GM19023 (cell line): Measurements from ENCODE around the gene AGPS.
A peak's percentile ranks its signal among the peaks of the same experiment; 100 is the strongest.

Experiments used
- ATAC-seq: cut with Tn5 transposase; IDR thresholded peaks from one replicate; pipeline ENCODE4 v1.9.1; 2021; ENCODE audit warnings: mild to moderate bottlenecking, moderate library complexity; ENCODE audit not compliant: unreplicated experiment

AGPS gene

DNA sequence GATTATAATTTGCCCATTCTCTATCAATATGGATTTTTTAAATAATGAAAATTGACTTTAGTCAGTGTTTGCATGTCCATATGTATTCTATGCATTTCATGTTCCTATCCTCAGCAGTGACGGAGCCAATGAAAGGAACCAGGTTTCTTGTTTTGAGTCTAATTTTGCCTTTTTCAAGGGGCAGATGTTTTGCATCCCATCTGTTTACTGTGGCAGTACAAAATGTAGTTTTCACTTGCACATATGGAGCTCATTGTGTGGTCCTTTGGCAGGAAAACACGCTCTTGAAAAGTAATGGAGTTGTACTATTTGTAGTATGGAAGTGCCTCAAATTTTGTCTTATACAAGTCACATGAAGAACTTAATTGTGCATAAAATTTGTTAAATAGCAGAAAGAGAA, 127.8 kb downstream of the AGPS start:
- no peak for ATAC-seq

GRCh38 chr2:177523781-177524180, 131.2 kb downstream of the AGPS start:
- peak; percentile 55 for ATAC-seq

DNA sequence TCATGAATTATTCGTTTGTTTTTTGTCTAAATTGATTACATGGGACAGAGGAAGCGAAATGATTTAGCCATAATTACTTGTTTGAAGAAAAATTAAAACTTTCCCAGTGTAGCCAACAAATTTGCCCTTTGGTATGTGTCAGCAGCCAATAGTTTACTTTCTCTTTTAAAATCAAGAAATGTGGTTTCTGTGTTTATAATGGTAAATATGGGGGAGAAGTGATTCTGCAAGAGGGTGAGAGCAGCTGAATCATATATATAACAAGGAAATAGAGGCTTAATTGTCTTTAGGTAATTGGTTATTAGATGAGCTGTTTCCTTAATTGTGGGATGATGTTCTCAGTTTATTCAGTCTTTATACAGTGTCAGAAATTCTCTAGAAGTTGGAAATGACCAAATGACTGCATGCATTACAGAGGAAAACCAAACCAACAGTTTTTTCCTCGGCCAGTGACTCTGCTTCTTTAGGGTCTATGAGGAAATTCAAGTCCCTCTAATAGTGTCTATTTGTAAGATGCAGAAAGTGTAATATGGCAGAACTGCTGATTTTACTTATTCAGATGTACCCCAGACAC, 132.9 kb downstream of the AGPS start:
- no peak for ATAC-seq

DNA sequence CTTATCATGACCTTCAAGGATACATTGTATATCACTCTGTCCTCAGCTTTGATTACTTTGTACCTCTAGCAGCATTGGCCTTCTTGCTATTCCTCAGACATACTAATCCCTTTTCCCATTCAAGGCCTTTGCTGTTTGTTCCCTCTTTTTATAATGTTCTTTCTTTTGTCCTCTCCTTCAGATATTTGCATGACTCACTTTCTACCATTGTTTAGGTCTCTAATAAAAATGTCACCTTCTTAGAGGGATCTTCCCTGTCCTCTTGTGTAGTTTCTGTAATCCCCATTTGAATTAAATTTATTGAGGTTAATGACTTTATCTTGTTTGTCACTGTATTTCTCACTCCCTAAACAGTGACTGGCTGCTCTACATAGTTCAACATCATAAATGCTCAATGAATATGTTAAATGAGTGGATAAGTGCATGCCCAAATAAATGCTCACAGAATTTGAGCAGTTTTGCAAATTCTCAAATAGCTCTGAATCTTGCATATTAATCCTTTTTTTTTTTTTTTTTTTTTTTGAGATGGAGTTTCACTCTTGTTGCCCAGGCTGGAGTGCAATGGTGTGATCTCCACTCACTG, 135.9 kb downstream of the AGPS start:
- ATAC-seq = no peak

DNA sequence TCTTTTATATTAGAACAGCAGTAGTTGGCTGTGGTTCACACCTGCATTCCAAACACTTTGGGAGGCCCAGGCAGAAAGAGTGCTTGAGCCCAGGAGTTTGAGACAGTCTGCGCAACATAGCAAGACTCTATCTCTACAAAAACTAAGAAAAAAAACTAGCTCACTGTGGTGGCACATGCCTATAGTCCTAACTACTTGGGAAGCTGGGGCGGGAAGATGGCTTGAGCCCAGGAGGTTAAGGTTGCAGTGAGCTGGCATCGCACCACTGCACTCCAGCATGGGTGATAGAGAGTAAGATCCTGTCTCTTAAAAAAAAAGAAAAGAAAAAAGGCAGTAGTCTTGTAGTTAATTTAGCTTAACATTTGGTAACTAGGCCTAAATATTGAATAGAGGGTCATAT, 136.6 kb downstream of the AGPS start:
- ATAC-seq = no peak

DNA sequence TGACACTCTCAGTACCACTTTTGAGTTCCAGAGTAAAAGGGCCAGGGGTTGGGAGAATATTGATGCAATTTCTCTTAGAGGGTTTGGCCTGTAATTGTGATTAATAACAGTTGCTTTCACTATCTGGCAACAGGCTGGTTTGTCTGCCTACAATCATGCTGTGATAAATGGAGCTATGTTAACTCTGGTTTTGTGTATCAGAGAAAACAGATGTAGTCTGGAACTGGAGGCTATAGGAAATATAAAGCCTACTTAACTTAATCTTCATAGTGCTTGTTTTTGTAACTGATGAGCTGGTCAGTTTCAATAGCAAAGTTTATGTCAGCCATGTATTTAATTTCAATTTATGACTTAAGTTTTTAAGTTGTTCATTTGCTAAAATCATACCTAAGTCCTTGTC, 138.0 kb downstream of the AGPS start:
- ATAC-seq = no peak

DNA sequence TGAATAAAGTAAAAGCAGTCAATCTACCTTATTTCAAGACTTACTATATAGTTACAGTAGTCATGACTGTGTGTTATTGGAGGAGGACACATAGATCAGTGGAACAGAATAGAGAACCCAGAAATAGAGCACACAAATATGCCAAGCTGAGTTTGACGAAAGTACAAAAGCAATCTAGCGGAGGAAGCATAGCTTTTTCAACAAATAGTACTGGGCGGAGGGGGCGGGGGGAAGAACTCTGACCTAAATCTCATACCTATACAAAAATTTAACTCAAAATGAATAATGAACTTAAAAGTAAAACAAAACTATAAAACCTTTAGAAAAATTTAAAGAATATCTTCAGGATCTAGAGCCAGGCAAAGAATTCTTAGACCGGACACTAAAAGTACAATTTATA, 139.1 kb downstream of the AGPS start:
- ATAC-seq = no peak

GRCh38 chr2:177532567-177532966, 140.0 kb downstream of the AGPS start:
- ATAC-seq = no peak

- ATAC-seq = no peak
These were observed 140.7 kb downstream of the AGPS start for GRCh38 chr2:177533253-177533652.

- ATAC-seq = no peak
These were observed 142.4 kb downstream of the AGPS start for GRCh38 chr2:177535000-177535399.

DNA sequence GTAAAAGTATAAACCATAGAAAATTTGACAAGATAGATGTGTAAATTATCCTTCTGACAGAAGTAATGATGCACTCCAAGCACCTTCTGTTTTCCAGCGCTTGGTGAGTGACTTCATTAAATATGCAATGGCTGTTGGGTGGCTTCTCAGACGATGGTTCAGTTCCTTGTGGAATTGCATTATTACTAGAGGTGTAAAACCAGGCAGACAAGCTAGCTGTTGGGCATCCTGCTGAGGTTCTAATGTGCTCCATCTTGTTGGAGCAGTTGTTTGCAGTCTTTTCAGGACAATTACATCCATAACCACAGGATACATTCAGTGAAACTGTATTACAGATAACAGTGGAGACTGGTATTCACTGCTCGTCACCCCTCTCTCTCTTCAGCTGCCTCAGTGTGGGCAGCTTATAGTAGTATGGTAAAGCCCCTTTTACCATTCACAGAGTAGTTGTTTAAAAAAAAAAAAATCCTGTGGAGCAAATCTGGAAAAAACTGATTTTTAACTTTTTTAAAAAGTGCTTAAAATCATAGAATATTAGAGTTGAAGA, 143.5 kb downstream of the AGPS start:
- no peak for ATAC-seq

- no peak for ATAC-seq
These were observed 144.6 kb downstream of the AGPS start for GRCh38 chr2:177537213-177537612.

- ATAC-seq = no peak
These were observed 145.1 kb downstream of the AGPS start for GRCh38 chr2:177537636-177538035.

GRCh38 chr2:177538323-177538722, 145.8 kb downstream of the AGPS start:
- no peak for ATAC-seq

GRCh38 chr2:177540283-177540682, 147.7 kb downstream of the AGPS start:
- no peak for ATAC-seq

DNA sequence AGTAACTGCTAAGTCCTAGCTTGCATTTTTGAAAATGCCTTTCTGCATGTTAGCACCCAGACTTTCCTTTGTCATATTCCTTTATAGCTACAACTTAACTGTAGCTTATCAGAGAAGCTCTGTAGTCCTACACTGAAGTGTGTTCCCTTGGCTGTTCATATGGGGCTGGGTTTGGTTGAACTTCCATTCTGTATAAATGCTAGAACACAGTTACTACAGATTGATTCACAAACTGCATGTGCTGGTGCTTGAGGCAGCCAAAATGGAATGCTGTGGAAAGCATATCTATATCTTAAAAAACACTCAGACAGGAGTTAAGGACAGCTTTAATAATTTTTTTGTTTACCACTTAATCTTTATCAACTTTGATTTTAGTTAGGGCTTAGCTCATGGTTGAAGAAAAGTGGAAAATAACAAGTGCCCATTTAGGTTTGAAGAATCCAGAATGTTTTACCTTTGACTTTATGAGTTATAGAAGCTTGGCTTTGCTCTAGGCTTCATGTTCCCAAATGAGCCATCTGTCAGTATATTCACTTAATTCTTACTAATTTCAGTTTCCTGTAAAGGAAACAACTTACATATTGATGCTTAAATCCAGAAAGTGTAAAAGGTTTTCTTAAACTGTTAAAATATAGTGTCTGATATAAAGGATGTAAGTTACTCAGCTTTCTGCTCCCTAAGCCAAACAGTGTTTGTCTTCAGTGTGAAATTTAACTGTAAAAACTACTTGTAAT, 148.9 kb downstream of the AGPS start:
- no peak for ATAC-seq

DNA sequence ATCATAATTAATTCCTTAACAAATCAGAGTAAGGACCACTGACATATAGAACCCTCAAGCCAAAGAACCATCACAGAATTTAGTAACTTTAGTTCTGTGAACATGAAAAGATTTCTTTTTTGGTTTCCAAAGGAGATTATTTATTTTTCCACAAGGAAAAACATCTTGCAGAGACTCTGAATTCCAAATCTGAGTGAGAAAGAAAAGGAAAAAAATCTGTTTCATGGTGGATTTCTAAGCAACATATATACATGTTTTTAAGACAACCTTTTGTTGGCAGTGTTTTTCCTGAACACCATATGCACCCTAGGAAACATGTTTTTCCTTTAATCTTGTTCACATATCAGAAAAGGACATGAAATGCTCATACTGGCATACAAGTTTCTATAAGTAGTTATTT, 149.8 kb downstream of the AGPS start:
- no peak for ATAC-seq

GRCh38 chr2:177543007-177543760, 150.6 kb downstream of the AGPS start:
- no peak for ATAC-seq

- ATAC-seq = no peak
These were observed 152.6 kb downstream of the AGPS start for GRCh38 chr2:177545143-177545542.

GRCh38 chr2:177545981-177546585, 153.5 kb downstream of the AGPS start:
- no peak for ATAC-seq

DNA sequence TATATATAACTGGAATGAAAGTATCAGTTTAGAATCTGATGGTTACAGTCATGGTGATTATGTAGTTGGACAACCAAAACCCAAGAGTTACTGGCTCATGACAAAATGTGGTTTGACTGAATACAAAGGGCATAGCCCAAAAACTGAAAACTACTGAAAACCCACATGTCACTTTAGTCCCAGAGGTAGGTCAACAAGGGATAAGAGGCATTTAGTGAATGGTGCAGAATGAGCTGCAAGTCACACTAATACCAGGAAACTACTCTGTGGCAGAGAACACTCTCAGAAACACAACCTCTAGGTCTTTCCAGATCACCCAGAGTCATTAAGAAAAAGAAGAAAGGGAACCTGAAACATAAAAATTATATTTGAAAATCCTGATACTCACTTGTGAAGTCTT, 154.5 kb downstream of the AGPS start:
- ATAC-seq = peak; percentile 89
